Hepatocyte (in vitro differentiated cells): ENCODE data around the gene UBTD2. TPM values are rescaled to one million over a fixed set of nuclear protein-coding genes. Genes with fewer than 3 reads are reported as not detected.

ENCODE experiments used
- DNase-seq: peaks from one replicate; pipeline ENCODE4 v3.0.0-alpha.2; 2016; ENCODE audit warnings: low spot score
- H2AFZ ChIP-seq: fragments of 200-600 bp; sonication (generic); 2 replicates; pipeline ENCODE4 v1.6.0; 2016; ENCODE audit warnings: antibody characterized with exemption, mild to moderate bottlenecking
- H3K27ac ChIP-seq: fragments of 200-600 bp; sonication (generic); 2 replicates; pipeline ENCODE4 v1.5.1; 2016; ENCODE audit warnings: mild to moderate bottlenecking
- H3K27me3 ChIP-seq: fragments of 200-600 bp; sonication (generic); 2 replicates; pipeline ENCODE4 v1.6.1; 2016
- H3K36me3 ChIP-seq: fragments of 200-600 bp; sonication (generic); replicated peaks from 2 replicates; pipeline ENCODE4 v1.5.1; 2016; ENCODE audit warnings: low read depth; ENCODE audit not compliant: insufficient read depth
- H3K4me1 ChIP-seq: fragments of 200-600 bp; sonication (generic); 2 replicates; pipeline ENCODE4 v1.5.1; 2016; ENCODE audit warnings: mild to moderate bottlenecking, moderate library complexity; ENCODE audit not compliant: insufficient read depth
- H3K4me2 ChIP-seq: fragments of 200-600 bp; sonication (generic); 2 replicates; pipeline ENCODE4 v1.6.0; 2016
- H3K4me3 ChIP-seq: fragments of 200-600 bp; sonication (generic); 2 replicates; pipeline ENCODE4 v1.5.1; 2016; ENCODE audit warnings: mild to moderate bottlenecking
- H3K79me2 ChIP-seq: fragments of 200-600 bp; sonication (generic); 2 replicates; pipeline ENCODE4 v1.6.0; 2017; ENCODE audit warnings: mild to moderate bottlenecking
- H3K9me2 ChIP-seq: fragments of 200-600 bp; sonication (generic); replicated peaks from 2 replicates; pipeline ENCODE4 v1.6.0; 2017; ENCODE audit warnings: mild to moderate bottlenecking; ENCODE audit not compliant: insufficient read depth
- H3K9me3 ChIP-seq: fragments of 200-600 bp; sonication (generic); 2 replicates; pipeline ENCODE4 v1.5.1; 2016; ENCODE audit warnings: low read depth, mild to moderate bottlenecking
- H4K20me1 ChIP-seq: fragments of 200-600 bp; sonication (generic); 2 replicates; pipeline ENCODE4 v1.6.0; 2016; ENCODE audit warnings: mild to moderate bottlenecking; ENCODE audit not compliant: insufficient read depth, poor library complexity, severe bottlenecking
- CTCF ChIP-seq: fragments of 200-600 bp; sonication (generic); IDR thresholded peaks from 2 replicates; pipeline ENCODE4 v1.5.1; 2016; ENCODE audit warnings: antibody characterized with exemption, mild to moderate bottlenecking; ENCODE audit not compliant: poor library complexity
- EZH2 ChIP-seq: fragments of 200-600 bp; sonication (generic); IDR thresholded peaks from 2 replicates; pipeline ENCODE4 v1.6.1; 2016; ENCODE audit warnings: antibody characterized with exemption, mild to moderate bottlenecking, borderline replicate concordance
- EZH2phosphoT487 ChIP-seq: fragments of 200-600 bp; sonication (generic); IDR thresholded peaks from one replicate; pipeline ENCODE4 v1.6.1; 2018; ENCODE audit warnings: antibody characterized with exemption, mild to moderate bottlenecking, low read depth, moderate library complexity; ENCODE audit not compliant: unreplicated experiment, severe bottlenecking
- WGBS: methylation state at CpG from one replicate; pipeline ENCODE4 v1.1.6; 2016; ENCODE audit warnings: low lambda C conversion rate; ENCODE audit errors: missing lambda C conversion rate; 5-methylcytosine and 5-hydroxymethylcytosine counted together
- polyA plus RNA-seq: library from polyadenylated mRNA; unstranded; fragments of >200 nt; fragmentation: Nextera tagmentation; extraction: Ambion mirVana; gene quantifications from 2 replicates; pipeline ENCODE4 v1.2.1, GENCODE V29; 2016
- total RNA-seq: library from RNA; depleted of rRNA; stranded (reverse); fragments of >200 nt; gene quantifications from 2 replicates; pipeline ENCODE4 v1.2.3, GENCODE V29; 2014

Gene UBTD2
- total and polyA plus RNA-seq, 2 experiments from 2014 or later, result 27.4 to 51.7 TPM

- Histone ChIP-seq H3K79me2 (peaks cover 39% of the 10 kb centered on the region), H3K27me3 (no peaks in the 10 kb centered on the region), H3K36me3 (no peaks in the 10 kb centered on the region), H2AFZ (no peak overlapping the region), H3K9me2 (no peaks in the 10 kb centered on the region), H3K4me3 (no peak overlapping the region), H4K20me1 (no peaks in the 10 kb centered on the region), H3K4me2 (no peak overlapping the region), H3K27ac (no peak overlapping the region), H3K4me1 (no peaks in the 10 kb centered on the region), H3K9me3 (no peaks in the 10 kb centered on the region)
- TF ChIP-seq EZH2 (no peak), CTCF (no peak), EZH2phosphoT487 (no peak)
- 96% methylated on average over 9 of the region's 9 CpGs for WGBS
- DNase-seq, result no peak
Measured at GRCh38 chr5:172180936-172181335, 102.6 kb downstream of the UBTD2 start.

GRCh38 chr5:172178991-172179989, 104.3 kb downstream of the UBTD2 start:
- Histone ChIP-seq H4K20me1 (no peaks in the 10 kb centered on the region), H3K9me2 (no peaks in the 10 kb centered on the region), H3K36me3 (no peaks in the 10 kb centered on the region), H3K79me2 (peaks cover 25% of the 10 kb centered on the region), H3K4me3 (no peak overlapping the region), H3K9me3 (no peaks in the 10 kb centered on the region), H3K4me2 (no peak overlapping the region), H3K4me1 (peaks cover 9% of the 10 kb centered on the region), H2AFZ (no peak overlapping the region), H3K27ac (no peak overlapping the region), H3K27me3 (no peaks in the 10 kb centered on the region)
- WGBS, result 58% methylated on average over 18 of the region's 18 CpGs
- DNase-seq, result no peak
- TF ChIP-seq CTCF (no peak), EZH2phosphoT487 (no peak), EZH2 (no peak)

GRCh38 chr5:172178301-172178987, 105.1 kb downstream of the UBTD2 start:
- WGBS, result 80% methylated on average over 18 of the region's 18 CpGs
- DNase-seq, result no peak
- H3K9me3 ChIP-seq, result no peaks in the 10 kb centered on the region
- no peaks in the 10 kb centered on the region for H3K27me3 ChIP-seq
- no peak overlapping the region for H3K4me3 ChIP-seq
- no peaks in the 10 kb centered on the region for H3K36me3 ChIP-seq
- H3K4me2 ChIP-seq, result no peak overlapping the region
- no peaks in the 10 kb centered on the region for H4K20me1 ChIP-seq
- H3K4me1 ChIP-seq, result peaks cover 10% of the 10 kb centered on the region
- peaks cover 30% of the 10 kb centered on the region for H3K79me2 ChIP-seq
- no peaks in the 10 kb centered on the region for H3K9me2 ChIP-seq
- no peak for TF ChIP-seq EZH2
- no peak overlapping the region for H2AFZ ChIP-seq
- H3K27ac ChIP-seq, result no peak overlapping the region

- H3K4me1 ChIP-seq, result peaks cover 10% of the 10 kb centered on the region
- no peaks in the 10 kb centered on the region for H3K9me2 ChIP-seq
- H3K79me2 ChIP-seq, result peaks cover 22% of the 10 kb centered on the region
- H3K36me3 ChIP-seq, result no peaks in the 10 kb centered on the region
- H3K27ac ChIP-seq, result no peak overlapping the region
- H3K27me3 ChIP-seq, result no peaks in the 10 kb centered on the region
- no peak overlapping the region for H3K4me3 ChIP-seq
- H3K9me3 ChIP-seq, result no peaks in the 10 kb centered on the region
- no peak for DNase-seq
- H4K20me1 ChIP-seq, result no peaks in the 10 kb centered on the region
- H3K4me2 ChIP-seq, result no peak overlapping the region
- 95% methylated on average over 7 of the region's 7 CpGs for WGBS
- H2AFZ ChIP-seq, result no peak overlapping the region
- TF ChIP-seq EZH2 (no peak), CTCF (no peak)
Measured at GRCh38 chr5:172177176-172177575, 106.4 kb downstream of the UBTD2 start.
